Right atrium auricular region (tissue), 2 donors: ENCODE data around the gene PDXDC1. TPM values are rescaled to one million over a fixed set of nuclear protein-coding genes. Genes with fewer than 3 reads are reported as not detected.
"Not testable (repeated sequence)": the region's sequence is repeated elsewhere in the genome, so short reads cannot be mapped to it uniquely, and the experiment has no call there.

ENCODE experiments used
- DNase-seq: peaks from one replicate; pipeline ENCODE4 v3.0.0-alpha.2; 2019; ENCODE audit warnings: low spot score
- H3K27ac ChIP-seq, 2 donors: fragments of 200-600 bp; sonication (generic); 1 replicate in 1 of 2; 2 replicates in 1 of 2; pipeline ENCODE4 v1.5.1; 2016 to 2019
- H3K27me3 ChIP-seq, 2 donors: fragments of 200-600 bp; sonication (generic); one replicate each; pipeline versions ENCODE4 v1.5.1 to v1.6.0; 2017 to 2019
- H3K36me3 ChIP-seq: fragments of 200-600 bp; sonication (generic); one replicate; pipeline ENCODE4 v1.5.1; 2016
- H3K4me1 ChIP-seq, 2 donors: fragments of 200-600 bp; sonication (generic); one replicate each; pipeline versions ENCODE4 v1.5.1 to v1.6.0; 2017 to 2019
- H3K4me3 ChIP-seq, 2 donors: fragments of 200-600 bp; sonication (generic); 1 replicate in 1 of 2; 2 replicates in 1 of 2; pipeline ENCODE4 v1.5.1; 2017 to 2019; ENCODE audit warnings: mild to moderate bottlenecking in 1 of 2, moderate library complexity in 1 of 2
- H3K9me3 ChIP-seq, 2 donors: fragments of 200-600 bp; sonication (generic); one replicate each; pipeline ENCODE4 v1.5.1; 2019
- total RNA-seq, 2 donors: library from RNA; depleted of rRNA; stranded (reverse); fragments of >200 nt; gene quantifications; one replicate each; pipeline ENCODE4 v1.1.0, GENCODE V29; 2016
- TF ChIP-seq, protein P1 (sequence below), 2 donors: fragments of 200-600 bp; sonication (generic); IDR thresholded peaks; one replicate each; pipeline ENCODE4 v1.5.1; 2019; ENCODE audit warnings: antibody characterized with exemption in 2 of 2

The PDXDC1 gene
- total RNA-seq, 2 donors from 2014 or later: 50.4 to 60.8 TPM

DNA sequence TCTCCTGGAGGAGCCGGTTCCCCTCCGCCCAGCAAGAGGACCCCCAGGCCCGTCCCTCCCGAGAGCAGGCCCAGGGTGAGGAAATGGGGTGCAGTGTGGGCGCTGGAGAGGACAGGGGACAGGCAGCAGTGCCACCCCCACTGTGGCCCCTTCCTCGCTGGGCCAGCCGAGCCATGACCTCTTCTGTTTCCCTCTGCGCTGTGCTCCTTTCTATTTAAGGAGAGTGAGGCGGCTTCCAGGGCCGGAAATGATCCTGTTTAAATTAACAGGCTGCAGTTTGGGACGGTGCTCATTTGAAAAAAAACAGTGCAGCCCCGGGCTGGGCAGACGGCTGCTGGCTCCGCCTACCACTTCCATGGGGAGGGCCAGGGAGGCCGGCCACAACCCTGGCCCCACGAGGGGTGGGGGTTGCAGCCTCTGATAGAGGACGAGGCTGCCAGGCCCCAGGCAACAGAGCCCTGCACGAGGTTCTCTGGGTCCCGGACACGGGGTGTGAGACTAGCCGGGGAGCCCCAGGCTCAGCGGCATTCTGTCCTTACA, 169.3 kb downstream of the PDXDC1 start:
- peak; percentile 64 for DNase-seq
- H3K4me1 ChIP-seq: peaks cover 0 to 74% of the 10 kb centered on the region in 2 donors
- peak overlapping the region; percentile 83 to 90 for H3K27ac ChIP-seq
- peak overlapping the region; percentile 3 to 38 for H3K4me3 ChIP-seq
- H3K36me3 ChIP-seq, H3K27me3 ChIP-seq, H3K9me3 ChIP-seq: not testable (repeated sequence)

DNA sequence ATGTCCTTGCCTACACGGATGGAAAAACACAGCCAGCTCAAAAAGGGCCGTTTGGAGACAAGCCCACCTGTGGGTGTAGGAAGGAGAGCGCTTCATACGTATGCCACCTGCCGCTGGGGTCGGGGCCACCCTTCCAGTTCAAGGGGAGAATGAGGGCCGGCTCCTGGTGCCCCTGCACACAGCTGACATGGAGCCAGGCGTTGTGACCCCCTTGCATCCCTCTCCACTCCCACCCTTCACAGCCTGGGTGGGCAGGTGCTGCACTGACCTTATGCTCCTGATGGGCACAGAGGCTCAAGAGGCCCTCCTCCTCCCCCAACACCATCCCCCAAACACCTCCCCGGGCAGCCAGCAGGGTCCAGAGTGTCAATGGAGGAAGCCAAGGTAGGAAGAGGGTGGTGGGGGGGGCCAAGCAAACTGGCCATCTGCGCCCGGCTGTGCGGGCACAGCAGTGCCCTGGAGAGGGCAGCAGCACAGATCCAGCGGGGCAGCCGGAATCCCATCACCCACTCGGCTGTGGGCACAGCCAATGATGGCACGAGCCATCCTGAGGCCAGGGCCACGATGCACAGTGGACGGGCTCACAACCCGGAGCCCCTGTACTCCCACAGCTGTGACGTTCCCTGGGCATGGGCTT, 170.1 kb downstream of the PDXDC1 start:
- not testable (repeated sequence) for DNase-seq, H3K9me3 ChIP-seq, H3K27me3 ChIP-seq, H3K36me3 ChIP-seq
- Histone ChIP-seq H3K4me3 (peak overlapping the region in 1 of 2 donors; percentile 38), H3K27ac (peak overlapping the region; percentile 83 to 90), H3K4me1 (peaks cover 0 to 74% of the 10 kb centered on the region in 2 donors)
- TF ChIP-seq, protein P1, sequence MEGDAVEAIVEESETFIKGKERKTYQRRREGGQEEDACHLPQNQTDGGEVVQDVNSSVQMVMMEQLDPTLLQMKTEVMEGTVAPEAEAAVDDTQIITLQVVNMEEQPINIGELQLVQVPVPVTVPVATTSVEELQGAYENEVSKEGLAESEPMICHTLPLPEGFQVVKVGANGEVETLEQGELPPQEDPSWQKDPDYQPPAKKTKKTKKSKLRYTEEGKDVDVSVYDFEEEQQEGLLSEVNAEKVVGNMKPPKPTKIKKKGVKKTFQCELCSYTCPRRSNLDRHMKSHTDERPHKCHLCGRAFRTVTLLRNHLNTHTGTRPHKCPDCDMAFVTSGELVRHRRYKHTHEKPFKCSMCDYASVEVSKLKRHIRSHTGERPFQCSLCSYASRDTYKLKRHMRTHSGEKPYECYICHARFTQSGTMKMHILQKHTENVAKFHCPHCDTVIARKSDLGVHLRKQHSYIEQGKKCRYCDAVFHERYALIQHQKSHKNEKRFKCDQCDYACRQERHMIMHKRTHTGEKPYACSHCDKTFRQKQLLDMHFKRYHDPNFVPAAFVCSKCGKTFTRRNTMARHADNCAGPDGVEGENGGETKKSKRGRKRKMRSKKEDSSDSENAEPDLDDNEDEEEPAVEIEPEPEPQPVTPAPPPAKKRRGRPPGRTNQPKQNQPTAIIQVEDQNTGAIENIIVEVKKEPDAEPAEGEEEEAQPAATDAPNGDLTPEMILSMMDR (IDR thresholded peaks at IDR 0.05): peak in 1 of 2 donors; percentile 20

DNA sequence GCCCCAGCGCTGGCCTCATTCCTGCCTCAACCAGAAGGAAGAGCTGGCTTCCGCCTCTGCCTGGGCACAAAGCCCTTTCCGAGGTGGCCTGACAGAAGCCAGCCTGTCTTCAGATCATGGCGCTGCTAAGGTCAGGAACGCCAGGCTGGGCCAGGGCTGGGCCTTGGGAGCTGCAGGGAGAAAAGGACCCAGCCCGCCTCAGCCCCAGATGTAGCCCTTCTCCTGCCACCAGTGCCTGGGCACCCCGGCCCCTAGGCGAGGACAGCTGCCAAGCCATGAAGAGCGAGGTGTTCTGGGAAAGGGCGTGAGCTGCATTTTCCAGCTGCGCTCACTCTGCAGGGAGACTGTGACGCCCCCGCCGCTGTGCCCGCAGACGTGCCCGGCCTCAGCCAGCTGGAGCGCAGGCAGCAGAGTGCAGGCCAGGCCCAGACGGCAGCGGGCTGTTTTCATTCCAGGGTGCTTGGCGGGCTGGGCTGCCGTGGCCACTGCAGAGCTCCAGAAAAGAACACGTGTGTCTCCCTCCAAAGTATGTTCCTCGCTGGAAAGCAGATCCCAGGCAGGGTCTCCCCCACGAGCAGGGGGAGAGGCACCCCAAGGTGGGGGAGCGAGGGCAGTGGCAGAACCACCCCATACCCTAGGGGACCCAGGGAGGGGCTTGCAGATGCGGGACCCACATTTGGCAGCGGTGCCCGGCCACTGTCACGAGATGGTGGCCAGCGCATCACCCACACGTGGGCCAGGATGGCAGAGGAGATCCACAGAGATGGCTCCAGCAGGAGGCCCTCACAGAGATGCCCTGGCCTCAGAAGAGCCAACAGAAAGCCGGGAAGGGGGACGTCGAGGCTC, 170.8 kb downstream of the PDXDC1 start:
- H3K27me3 ChIP-seq, H3K36me3 ChIP-seq, H3K9me3 ChIP-seq, H3K4me3 ChIP-seq: not testable (repeated sequence)
- peak overlapping the region; percentile 83 to 90 for H3K27ac ChIP-seq
- peaks cover 0 to 72% of the 10 kb centered on the region in 2 donors for H3K4me1 ChIP-seq
- peak; percentile 61 for DNase-seq

DNA sequence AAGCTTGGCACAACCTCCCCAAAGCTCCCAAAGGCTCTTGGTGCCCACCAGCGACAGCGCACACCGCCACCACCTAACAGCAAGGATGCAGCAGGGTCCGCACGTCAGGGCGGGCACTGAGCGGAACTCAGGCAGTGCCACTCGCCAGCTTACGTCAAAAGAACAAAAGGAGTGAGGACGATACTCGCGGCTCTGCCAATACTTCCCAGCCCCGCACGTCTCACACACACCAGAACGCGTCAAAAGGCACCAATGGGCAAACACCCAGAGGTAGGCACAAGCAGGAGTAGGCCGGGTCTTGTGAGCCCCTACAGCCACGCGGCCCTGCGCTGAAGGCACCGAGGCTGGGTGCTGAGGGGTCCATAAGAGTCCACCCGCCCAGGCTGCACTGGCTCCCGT, 171.4 kb downstream of the PDXDC1 start:
- peaks cover 0 to 66% of the 10 kb centered on the region in 2 donors for H3K4me1 ChIP-seq
- H3K36me3 ChIP-seq, H3K4me3 ChIP-seq, H3K9me3 ChIP-seq, H3K27me3 ChIP-seq, DNase-seq: not testable (repeated sequence)
- H3K27ac ChIP-seq: peak overlapping the region; percentile 83 to 90

DNA sequence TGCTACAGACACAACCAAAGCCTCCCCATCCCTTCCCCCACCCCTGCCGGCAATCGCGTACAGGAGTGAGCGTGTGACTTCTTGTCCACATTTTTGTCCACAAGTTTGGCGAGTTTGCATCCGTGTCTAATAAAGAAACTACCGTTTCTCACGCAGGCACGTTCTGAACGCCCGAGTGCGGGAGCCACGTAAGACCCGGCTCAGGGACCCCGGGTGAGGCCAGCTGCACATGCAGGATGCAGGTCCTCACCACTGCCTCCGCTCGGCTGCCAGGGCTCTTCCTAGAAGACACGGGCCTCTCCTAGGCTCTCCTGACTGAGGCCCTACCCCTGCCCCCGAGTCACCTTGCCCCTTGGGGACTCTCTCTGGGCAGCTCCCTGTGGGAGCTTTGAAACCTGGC, 174.0 kb downstream of the PDXDC1 start:
- not testable (repeated sequence) for H3K36me3 ChIP-seq, H3K27ac ChIP-seq, DNase-seq, H3K9me3 ChIP-seq, H3K27me3 ChIP-seq, H3K4me3 ChIP-seq
- H3K4me1 ChIP-seq: peaks cover 0 to 40% of the 10 kb centered on the region in 2 donors

DNA sequence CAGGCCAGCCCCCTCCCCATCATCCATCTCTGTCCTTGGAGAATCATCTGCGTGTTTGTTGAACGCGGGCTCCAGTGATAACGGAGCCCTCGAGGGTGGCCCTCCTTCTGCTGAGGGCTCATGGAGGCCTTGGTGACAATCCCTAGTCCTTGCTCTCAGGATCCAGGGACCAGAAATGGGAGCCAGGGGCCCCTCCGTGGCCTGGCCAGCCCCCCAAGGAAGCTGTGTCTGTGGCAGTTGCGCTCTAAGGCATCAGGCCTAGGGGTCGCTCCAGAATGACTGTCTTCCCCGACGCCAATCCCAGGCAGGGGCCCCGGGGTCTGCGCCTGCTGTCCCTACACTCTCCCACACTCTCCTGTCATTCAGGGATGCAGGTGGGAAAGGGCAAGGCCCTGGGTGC, 174.4 kb downstream of the PDXDC1 start:
- H3K4me3 ChIP-seq, H3K27ac ChIP-seq, H3K9me3 ChIP-seq, DNase-seq, H3K27me3 ChIP-seq, H3K36me3 ChIP-seq: not testable (repeated sequence)
- peaks cover 0 to 36% of the 10 kb centered on the region in 2 donors for H3K4me1 ChIP-seq

DNA sequence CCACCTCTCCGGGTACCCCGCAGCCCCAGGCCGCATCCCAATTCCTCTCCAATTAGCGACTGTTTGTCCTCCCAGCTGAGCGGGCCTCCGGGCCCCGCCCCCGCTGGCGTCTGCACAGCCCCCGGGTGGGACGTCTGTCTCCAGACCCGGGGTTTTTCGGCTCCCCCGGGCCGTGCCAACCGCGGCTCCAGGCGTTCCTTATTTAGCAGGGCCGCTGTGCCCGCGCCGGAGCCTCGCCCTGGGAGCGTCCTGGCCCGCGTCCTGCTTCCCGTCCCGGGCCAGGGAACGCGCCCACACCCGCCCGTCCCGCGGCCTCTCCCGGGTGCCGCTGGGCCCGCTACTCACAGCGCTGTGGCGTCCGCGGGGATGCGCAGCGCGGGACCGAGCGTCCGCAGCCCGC, 179.2 kb downstream of the PDXDC1 start:
- H3K9me3 ChIP-seq, H3K27me3 ChIP-seq, H3K4me1 ChIP-seq, DNase-seq, H3K36me3 ChIP-seq: not testable (repeated sequence)
- Histone ChIP-seq H3K27ac (peak overlapping the region; percentile 78 to 86), H3K4me3 (peak overlapping the region; percentile 64 to 67)

DNA sequence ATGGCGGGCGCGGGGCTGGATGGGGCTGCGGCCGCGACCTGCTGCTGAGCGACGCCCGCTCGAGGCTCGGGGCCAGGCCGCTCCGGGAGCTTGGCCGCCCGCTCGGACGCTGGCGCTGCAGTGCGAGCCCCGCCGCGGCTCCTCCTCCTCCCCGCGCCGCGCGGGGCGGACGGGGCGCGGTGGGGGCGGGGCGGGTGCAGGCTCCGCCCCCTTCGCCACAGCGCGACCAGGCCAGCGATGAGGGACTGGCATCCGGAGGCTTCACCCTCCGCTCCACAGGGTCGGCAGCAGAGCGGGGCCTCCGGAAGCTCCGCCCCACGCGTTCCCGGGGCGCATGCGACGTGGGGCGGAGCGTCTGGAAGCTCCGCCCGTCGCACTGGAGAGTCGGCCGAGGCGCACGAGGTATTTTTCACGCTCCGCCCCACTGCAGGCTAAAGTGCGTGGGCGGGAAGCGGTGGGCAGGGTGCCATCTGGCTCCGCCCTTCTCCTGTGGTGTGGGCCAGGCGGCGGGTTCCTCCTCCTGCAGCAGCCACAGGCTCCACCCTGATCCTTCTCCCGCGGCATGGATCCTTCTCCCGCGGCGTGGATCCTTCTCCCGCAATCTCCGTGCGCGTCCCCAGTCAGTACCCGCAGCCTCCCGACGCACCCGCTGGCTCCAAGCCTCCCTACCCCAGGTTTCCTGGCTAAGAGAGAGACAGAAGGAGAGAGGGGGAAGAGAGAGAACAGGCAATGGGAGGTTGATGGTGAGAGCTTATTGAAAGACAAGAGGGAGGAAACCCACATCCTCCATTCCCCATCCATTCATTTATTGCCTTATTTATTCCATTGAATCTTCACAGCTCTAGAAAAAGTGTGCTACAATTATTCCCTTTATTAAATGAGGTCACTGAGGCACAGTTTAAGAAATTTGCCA, 180.1 kb downstream of the PDXDC1 start:
- not testable (repeated sequence) for H3K9me3 ChIP-seq, H3K27me3 ChIP-seq, H3K4me1 ChIP-seq, H3K36me3 ChIP-seq
- Histone ChIP-seq H3K4me3 (peak overlapping the region in 1 of 2 donors; percentile 67), H3K27ac (peak overlapping the region in 1 of 2 donors; percentile 48)
- DNase-seq: peak; percentile 86

DNA sequence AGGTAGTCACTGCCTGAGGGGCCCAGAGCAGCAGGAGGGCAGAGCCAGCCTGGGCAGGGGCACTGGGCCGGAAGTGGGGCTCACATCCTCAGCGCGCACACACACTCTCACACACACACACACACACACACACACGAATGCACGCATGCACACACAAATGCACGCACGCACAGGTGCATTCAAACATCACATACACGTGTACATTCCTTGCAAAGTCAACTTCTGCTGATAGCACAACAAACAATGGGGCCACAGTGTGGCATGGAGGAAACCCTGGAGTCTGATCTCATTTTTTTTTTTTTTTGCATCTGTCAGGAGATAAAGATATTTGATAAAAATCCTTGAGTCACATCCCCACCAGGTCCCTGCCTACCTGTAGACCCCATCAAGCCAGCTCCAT, 182.8 kb downstream of the PDXDC1 start:
- H3K27ac ChIP-seq, H3K27me3 ChIP-seq, H3K4me3 ChIP-seq, DNase-seq, H3K9me3 ChIP-seq, H3K36me3 ChIP-seq, H3K4me1 ChIP-seq: not testable (repeated sequence)

DNA sequence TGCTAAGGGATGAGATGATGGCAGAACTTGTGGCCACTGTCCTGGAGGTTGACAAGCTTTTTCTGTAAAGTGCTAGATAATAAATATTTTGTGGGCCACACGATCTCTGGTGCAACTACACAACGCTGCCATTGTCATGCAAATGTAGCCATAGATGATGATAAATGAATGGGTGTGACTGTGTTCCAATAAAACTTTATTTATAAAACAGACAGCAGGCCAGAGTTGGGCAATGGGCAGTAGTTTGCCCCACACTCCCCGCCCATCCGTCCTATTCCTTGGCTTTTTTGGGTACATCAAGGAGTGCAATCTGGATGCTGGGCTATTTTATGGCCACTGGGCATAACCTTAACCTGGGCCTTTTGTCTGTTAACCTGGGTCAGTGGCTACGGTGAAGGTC, 184.8 kb downstream of the PDXDC1 start:
- H3K4me3 ChIP-seq, H3K9me3 ChIP-seq, H3K36me3 ChIP-seq, H3K4me1 ChIP-seq, DNase-seq, H3K27ac ChIP-seq, H3K27me3 ChIP-seq: not testable (repeated sequence)

DNA sequence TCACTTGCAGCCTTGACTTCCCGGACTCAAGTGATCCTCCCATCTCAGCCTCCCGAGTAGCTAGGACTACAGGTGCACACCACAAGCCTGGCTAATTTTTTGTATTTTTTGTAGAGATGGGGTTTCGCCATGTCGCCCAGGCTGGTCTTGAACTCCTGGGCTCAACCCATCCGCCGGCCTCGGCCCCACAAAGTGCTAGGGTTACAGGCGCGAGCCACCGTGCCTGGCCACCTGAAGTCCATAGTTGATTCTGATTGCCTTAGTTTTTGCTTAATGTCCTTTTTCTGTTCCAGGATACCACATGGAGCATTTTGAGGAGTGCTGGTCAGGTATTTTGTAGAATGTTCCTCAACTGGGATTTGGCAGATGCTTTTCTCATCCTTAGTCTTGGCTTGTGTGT, 185.7 kb downstream of the PDXDC1 start:
- not testable (repeated sequence) for H3K36me3 ChIP-seq, H3K9me3 ChIP-seq, H3K4me3 ChIP-seq, H3K4me1 ChIP-seq, H3K27me3 ChIP-seq, DNase-seq, H3K27ac ChIP-seq

DNA sequence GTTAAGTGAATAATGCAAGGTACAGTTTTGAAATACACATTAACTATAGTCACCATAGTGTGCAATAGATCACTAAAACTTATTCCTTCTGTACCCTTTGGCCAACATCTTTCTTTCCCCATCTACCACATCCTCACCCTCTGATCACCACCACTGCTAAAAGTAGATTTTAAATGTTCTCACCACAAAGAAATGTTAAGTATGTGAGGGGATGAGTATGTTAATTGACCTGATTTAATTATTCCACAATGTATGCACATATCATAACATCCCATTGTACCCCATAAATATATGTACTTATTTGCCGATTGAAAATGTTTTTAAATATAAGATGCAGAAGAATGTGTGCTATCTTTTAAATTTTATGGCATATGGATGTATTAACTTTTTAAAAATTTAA, 188.2 kb downstream of the PDXDC1 start:
- H3K9me3 ChIP-seq, H3K4me3 ChIP-seq, H3K4me1 ChIP-seq, DNase-seq, H3K36me3 ChIP-seq, H3K27me3 ChIP-seq, H3K27ac ChIP-seq: not testable (repeated sequence)

DNA sequence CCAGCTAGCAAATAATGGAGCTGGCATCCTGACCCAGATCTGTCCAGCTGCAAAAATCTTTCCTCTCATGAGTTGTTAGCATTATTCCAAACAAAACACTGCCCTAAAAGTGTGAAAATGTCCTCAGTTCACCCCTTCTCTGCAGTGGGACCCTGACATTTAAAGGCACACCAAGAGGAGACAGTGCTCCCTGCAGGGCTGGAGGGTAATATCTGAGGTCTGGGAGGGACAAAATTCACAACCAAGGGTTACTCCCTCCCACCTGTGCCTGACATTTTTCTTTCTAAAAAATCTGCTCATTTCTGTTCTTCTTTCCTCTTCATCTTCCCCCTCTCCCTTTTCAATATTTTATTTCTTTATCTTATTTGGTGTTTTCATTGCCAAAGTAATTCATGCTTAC, 191.4 kb downstream of the PDXDC1 start:
- DNase-seq, H3K4me1 ChIP-seq, H3K36me3 ChIP-seq, H3K9me3 ChIP-seq, H3K27ac ChIP-seq, H3K4me3 ChIP-seq, H3K27me3 ChIP-seq: not testable (repeated sequence)
